ENCODE measurements around the gene ELOVL5.

The ELOVL5 gene

DNA sequence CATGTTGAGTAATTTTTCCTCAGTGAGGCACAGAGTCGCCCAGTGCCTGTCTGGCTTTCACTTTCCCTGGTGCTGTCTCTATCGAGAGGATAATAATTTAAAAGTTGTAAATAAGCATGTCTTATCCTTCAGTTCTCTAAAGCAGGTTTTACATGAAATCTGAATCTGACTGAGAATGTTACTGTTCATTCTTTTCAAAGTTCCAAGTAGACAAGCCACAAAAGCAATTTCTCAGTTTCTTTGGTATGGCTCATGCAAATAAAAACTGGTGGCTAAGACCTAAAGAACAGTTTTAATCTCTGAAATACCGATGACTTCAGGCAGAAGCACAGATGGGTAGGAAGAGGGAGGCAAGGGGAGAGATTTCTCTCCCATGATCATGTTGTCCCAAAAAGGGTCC, 112.5 kb downstream of the ELOVL5 start:
- H3K18ac ChIP-seq (ENCODE audit: low read length) = no peak overlapping the region
- no peak for DNase-seq (ENCODE audit: low spot score)
- WGBS, 2 donors (ENCODE audit: extremely low coverage in 2 of 2, insufficient read length in 2 of 2, insufficient replicate concordance in 1 of 2) = no CpG with 5 or more reads among the region's 3 CpGs
- no peak overlapping the region for H3K9ac ChIP-seq (ENCODE audit: low read depth, low read length, poor library complexity)
- H3K4me1 ChIP-seq (ENCODE audit: control insufficient read depth in 2 of 2, insufficient read depth in 1 of 2, low read depth in 1 of 2, low read length in 2 of 2) = no peaks in the 10 kb centered on the region
- no peak overlapping the region for H3K4me3 ChIP-seq (ENCODE audit: low read length in 2 of 2)
- H3K23ac ChIP-seq (ENCODE audit: low read depth, low read length, poor library complexity) = no peak overlapping the region
- H3K27ac ChIP-seq (replicated peaks; ENCODE audit: low read length) = no peak overlapping the region
- H2BK5ac ChIP-seq (ENCODE audit: low read length) = no peak overlapping the region
- H2BK120ac ChIP-seq (ENCODE audit: low read depth, low read length) = no peak overlapping the region
- no peak overlapping the region for H2BK12ac ChIP-seq (ENCODE audit: low read length)
- H4K91ac ChIP-seq (ENCODE audit: low read depth, low read length, poor library complexity) = no peak overlapping the region
- H3K36me3 ChIP-seq (replicated peaks in 1 of 2; ENCODE audit: control insufficient read depth in 2 of 2, insufficient read depth in 2 of 2, low read length in 2 of 2) = no peaks in the 10 kb centered on the region
- no peak overlapping the region for H2BK15ac ChIP-seq (ENCODE audit: low read length)
- H3K14ac ChIP-seq (ENCODE audit: low read length) = no peak overlapping the region
- no peak overlapping the region for H3K4me2 ChIP-seq (ENCODE audit: insufficient read depth, low read length, poor library complexity, severe bottlenecking)
- no peaks in the 10 kb centered on the region for H3K27me3 ChIP-seq (ENCODE audit: control insufficient read depth in 3 of 3, insufficient read depth in 3 of 3, low read depth in 1 of 3, low read length in 3 of 3)
- H3K9me3 ChIP-seq (replicated peaks in 1 of 2; ENCODE audit: control insufficient read depth in 2 of 2, insufficient read depth in 1 of 2, low read depth in 1 of 2, low read length in 2 of 2) = no peaks in the 10 kb centered on the region
- no peak overlapping the region for H2AFZ ChIP-seq (ENCODE audit: low read length)
- H3K4ac ChIP-seq (ENCODE audit: low read length) = no peak overlapping the region
- H4K8ac ChIP-seq (ENCODE audit: low read depth, low read length) = no peak overlapping the region
- H3K79me1 ChIP-seq (ENCODE audit: low read depth, low read length) = no peaks in the 10 kb centered on the region
- no peak overlapping the region for H2AK5ac ChIP-seq (ENCODE audit: low read depth, low read length)

DNA sequence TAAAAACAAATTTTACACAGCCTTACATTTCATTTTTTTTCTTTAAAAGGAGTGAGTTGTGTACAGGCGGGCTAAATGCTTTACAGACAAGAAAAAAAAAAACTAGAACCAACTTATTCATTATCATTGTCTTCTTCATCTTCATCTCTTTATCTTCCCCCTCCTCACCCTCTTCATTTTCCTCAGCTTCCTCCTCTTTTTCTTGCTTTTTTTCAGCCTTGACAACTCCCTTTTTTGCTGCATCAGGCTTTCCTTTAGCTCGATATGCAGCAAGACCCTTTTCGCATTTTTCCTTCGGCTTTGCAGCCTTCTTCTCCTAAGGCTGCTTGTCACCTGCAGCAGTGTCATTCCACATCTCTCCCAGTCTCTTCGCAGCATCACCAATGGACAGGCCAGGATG, 113.2 kb downstream of the ELOVL5 start:
- H4K8ac ChIP-seq (ENCODE audit: low read depth, low read length) = no peak overlapping the region
- H3K4me1 ChIP-seq (ENCODE audit: control insufficient read depth in 2 of 2, insufficient read depth in 1 of 2, low read depth in 1 of 2, low read length in 2 of 2) = no peaks in the 10 kb centered on the region
- no peak overlapping the region for H3K4me2 ChIP-seq (ENCODE audit: insufficient read depth, low read length, poor library complexity, severe bottlenecking)
- H3K4me3 ChIP-seq (ENCODE audit: low read length in 2 of 2) = no peak overlapping the region
- DNase-seq (ENCODE audit: low spot score) = no peak
- no peak overlapping the region for H4K91ac ChIP-seq (ENCODE audit: low read depth, low read length, poor library complexity)
- no peak overlapping the region for H2BK5ac ChIP-seq (ENCODE audit: low read length)
- H3K9ac ChIP-seq (ENCODE audit: low read depth, low read length, poor library complexity) = no peak overlapping the region
- no peak overlapping the region for H3K18ac ChIP-seq (ENCODE audit: low read length)
- no CpG with 5 or more reads among the region's 5 CpGs for WGBS, 2 donors (ENCODE audit: extremely low coverage in 2 of 2, insufficient read length in 2 of 2, insufficient replicate concordance in 1 of 2)
- no peaks in the 10 kb centered on the region for H3K36me3 ChIP-seq (replicated peaks in 1 of 2; ENCODE audit: control insufficient read depth in 2 of 2, insufficient read depth in 2 of 2, low read length in 2 of 2)
- H2BK120ac ChIP-seq (ENCODE audit: low read depth, low read length) = no peak overlapping the region
- no peak overlapping the region for H3K4ac ChIP-seq (ENCODE audit: low read length)
- H3K14ac ChIP-seq (ENCODE audit: low read length) = no peak overlapping the region
- H3K27ac ChIP-seq (replicated peaks; ENCODE audit: low read length) = no peak overlapping the region
- no peak overlapping the region for H2BK12ac ChIP-seq (ENCODE audit: low read length)
- no peak overlapping the region for H3K23ac ChIP-seq (ENCODE audit: low read depth, low read length, poor library complexity)
- H3K9me3 ChIP-seq (replicated peaks in 1 of 2; ENCODE audit: control insufficient read depth in 2 of 2, insufficient read depth in 1 of 2, low read depth in 1 of 2, low read length in 2 of 2) = no peaks in the 10 kb centered on the region
- H2AK5ac ChIP-seq (ENCODE audit: low read depth, low read length) = no peak overlapping the region
- no peaks in the 10 kb centered on the region for H3K27me3 ChIP-seq (ENCODE audit: control insufficient read depth in 3 of 3, insufficient read depth in 3 of 3, low read depth in 1 of 3, low read length in 3 of 3)
- H2BK15ac ChIP-seq (ENCODE audit: low read length) = no peak overlapping the region
- H2AFZ ChIP-seq (ENCODE audit: low read length) = no peak overlapping the region
- no peaks in the 10 kb centered on the region for H3K79me1 ChIP-seq (ENCODE audit: low read depth, low read length)

DNA sequence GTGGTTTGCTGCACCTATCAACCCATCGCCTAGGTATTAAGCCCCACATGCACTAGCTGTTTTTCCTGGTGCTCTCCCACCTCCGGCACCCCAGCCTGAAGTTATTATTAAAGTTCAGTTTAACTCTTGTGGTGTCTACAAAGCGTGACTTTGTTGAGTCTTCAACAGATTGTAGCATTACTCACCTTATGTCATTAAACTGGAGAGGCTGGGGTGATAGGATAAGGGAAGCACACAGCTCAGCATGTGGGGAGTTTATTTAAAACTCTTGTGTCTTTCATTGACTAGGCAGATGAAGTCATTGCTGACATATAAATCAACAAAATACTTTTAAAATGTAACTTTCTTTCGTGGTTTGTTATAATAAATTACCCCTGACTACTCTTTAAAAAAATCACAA, 115.4 kb downstream of the ELOVL5 start:
- WGBS, 2 donors (ENCODE audit: extremely low coverage in 2 of 2, insufficient read length in 2 of 2, insufficient replicate concordance in 1 of 2) = no CpG with 5 or more reads among the region's 4 CpGs
- Histone ChIP-seq H3K4me3 (ENCODE audit: low read length in 2 of 2) (no peak overlapping the region), H3K4me2 (ENCODE audit: insufficient read depth, low read length, poor library complexity, severe bottlenecking) (no peak overlapping the region), H3K9me3 (replicated peaks in 1 of 2; ENCODE audit: control insufficient read depth in 2 of 2, insufficient read depth in 1 of 2, low read depth in 1 of 2, low read length in 2 of 2) (no peaks in the 10 kb centered on the region), H4K8ac (ENCODE audit: low read depth, low read length) (no peak overlapping the region), H3K4me1 (ENCODE audit: control insufficient read depth in 2 of 2, insufficient read depth in 1 of 2, low read depth in 1 of 2, low read length in 2 of 2) (no peaks in the 10 kb centered on the region), H2BK12ac (ENCODE audit: low read length) (no peak overlapping the region), H3K4ac (ENCODE audit: low read length) (no peak overlapping the region), H3K27me3 (ENCODE audit: control insufficient read depth in 3 of 3, insufficient read depth in 3 of 3, low read depth in 1 of 3, low read length in 3 of 3) (no peaks in the 10 kb centered on the region), H4K91ac (ENCODE audit: low read depth, low read length, poor library complexity) (no peak overlapping the region), H3K18ac (ENCODE audit: low read length) (no peak overlapping the region), H3K79me1 (ENCODE audit: low read depth, low read length) (no peaks in the 10 kb centered on the region), H3K27ac (replicated peaks; ENCODE audit: low read length) (no peak overlapping the region), H3K9ac (ENCODE audit: low read depth, low read length, poor library complexity) (no peak overlapping the region), H2BK5ac (ENCODE audit: low read length) (no peak overlapping the region), H2BK120ac (ENCODE audit: low read depth, low read length) (no peak overlapping the region), H3K14ac (ENCODE audit: low read length) (no peak overlapping the region), H2AK5ac (ENCODE audit: low read depth, low read length) (no peak overlapping the region), H3K23ac (ENCODE audit: low read depth, low read length, poor library complexity) (no peak overlapping the region), H2BK15ac (ENCODE audit: low read length) (no peak overlapping the region), H3K36me3 (replicated peaks in 1 of 2; ENCODE audit: control insufficient read depth in 2 of 2, insufficient read depth in 2 of 2, low read length in 2 of 2) (no peaks in the 10 kb centered on the region), H2AFZ (ENCODE audit: low read length) (no peak overlapping the region)
- DNase-seq (ENCODE audit: low spot score) = no peak

DNA sequence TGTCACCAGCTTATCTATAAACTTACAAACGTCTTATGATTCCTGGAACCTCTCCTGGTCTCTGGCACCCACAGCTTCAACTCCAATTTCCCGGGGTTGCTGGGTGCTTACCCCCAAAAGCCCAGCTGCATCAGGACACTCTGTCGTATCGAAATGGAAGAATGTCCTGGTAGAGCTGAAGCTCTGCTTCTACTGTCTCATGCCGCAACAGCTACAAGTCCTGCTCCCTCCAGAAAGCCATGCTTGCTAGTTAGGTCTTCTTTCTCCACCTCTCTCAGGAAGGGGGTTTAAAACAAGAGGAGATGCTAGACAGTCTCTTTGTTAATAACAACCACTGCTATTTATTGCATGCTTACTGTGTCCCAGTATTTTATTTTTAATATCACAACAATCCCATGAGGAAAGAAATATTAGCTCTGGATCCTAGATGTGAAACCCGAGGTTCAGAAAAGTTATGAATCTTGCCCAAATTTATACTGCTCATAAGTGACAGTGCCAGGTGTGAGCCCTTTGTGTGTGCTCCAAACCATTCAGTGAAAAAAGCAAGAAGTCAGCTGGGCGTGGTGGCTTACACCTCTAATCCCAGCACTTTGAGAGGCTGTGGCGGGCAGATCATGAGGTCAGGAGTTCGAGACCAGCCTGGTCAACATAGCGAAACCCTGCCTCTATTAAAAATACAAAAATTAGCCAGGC, 117.8 kb downstream of the ELOVL5 start:
- no peak overlapping the region for H3K4me3 ChIP-seq (ENCODE audit: low read length in 2 of 2)
- no peak overlapping the region for H2BK120ac ChIP-seq (ENCODE audit: low read depth, low read length)
- no peak overlapping the region for H3K14ac ChIP-seq (ENCODE audit: low read length)
- H2AFZ ChIP-seq (ENCODE audit: low read length) = no peak overlapping the region
- H3K9me3 ChIP-seq (replicated peaks in 1 of 2; ENCODE audit: control insufficient read depth in 2 of 2, insufficient read depth in 1 of 2, low read depth in 1 of 2, low read length in 2 of 2) = no peaks in the 10 kb centered on the region
- H2BK5ac ChIP-seq (ENCODE audit: low read length) = no peak overlapping the region
- H3K18ac ChIP-seq (ENCODE audit: low read length) = no peak overlapping the region
- no peaks in the 10 kb centered on the region for H3K36me3 ChIP-seq (replicated peaks in 1 of 2; ENCODE audit: control insufficient read depth in 2 of 2, insufficient read depth in 2 of 2, low read length in 2 of 2)
- H2BK15ac ChIP-seq (ENCODE audit: low read length) = no peak overlapping the region
- no peak overlapping the region for H3K4ac ChIP-seq (ENCODE audit: low read length)
- no peaks in the 10 kb centered on the region for H3K79me1 ChIP-seq (ENCODE audit: low read depth, low read length)
- no peak overlapping the region for H3K4me2 ChIP-seq (ENCODE audit: insufficient read depth, low read length, poor library complexity, severe bottlenecking)
- no peak overlapping the region for H3K23ac ChIP-seq (ENCODE audit: low read depth, low read length, poor library complexity)
- no peak overlapping the region for H4K8ac ChIP-seq (ENCODE audit: low read depth, low read length)
- H3K27me3 ChIP-seq (ENCODE audit: control insufficient read depth in 3 of 3, insufficient read depth in 3 of 3, low read depth in 1 of 3, low read length in 3 of 3) = no peaks in the 10 kb centered on the region
- no peak overlapping the region for H2AK5ac ChIP-seq (ENCODE audit: low read depth, low read length)
- H4K91ac ChIP-seq (ENCODE audit: low read depth, low read length, poor library complexity) = no peak overlapping the region
- no peak overlapping the region for H2BK12ac ChIP-seq (ENCODE audit: low read length)
- no CpG with 5 or more reads among the region's 10 CpGs for WGBS, 2 donors (ENCODE audit: extremely low coverage in 2 of 2, insufficient read length in 2 of 2, insufficient replicate concordance in 1 of 2)
- H3K9ac ChIP-seq (ENCODE audit: low read depth, low read length, poor library complexity) = no peak overlapping the region
- H3K4me1 ChIP-seq (ENCODE audit: control insufficient read depth in 2 of 2, insufficient read depth in 1 of 2, low read depth in 1 of 2, low read length in 2 of 2) = no peaks in the 10 kb centered on the region
- no peak overlapping the region for H3K27ac ChIP-seq (replicated peaks; ENCODE audit: low read length)
- DNase-seq (ENCODE audit: low spot score) = no peak
